Epithelial cell of proximal tubule (primary cell): ENCODE data around the gene HLA-DOB. TPM values are rescaled to one million over a fixed set of nuclear protein-coding genes. Genes with fewer than 3 reads are reported as not detected.
A peak's percentile ranks its signal among the peaks of the same experiment; 100 is the strongest.

Experiments used
- DNase-seq: peaks from one replicate; pipeline ENCODE4 v3.0.0-alpha.2; 2011; ENCODE audit warnings: low read depth
- H3K4me3 ChIP-seq: 2 replicates; pipeline ENCODE4 v1.5.1; 2011; ENCODE audit warnings: low read depth, mild to moderate bottlenecking, low read length
- total RNA-seq: library from RNA; depleted of rRNA; stranded (reverse); fragments of >200 nt; gene quantifications from 2 replicates; pipeline ENCODE4 v1.2.3, GENCODE V29; 2015
- TF ChIP-seq, protein P1 (sequence below): conservative IDR thresholded peaks from 2 replicates; pipeline ENCODE4 v1.5.1; 2012; ENCODE audit warnings: low read depth, mild to moderate bottlenecking, low read length

HLA-DOB gene
- total RNA-seq, 1 donor from 2014 or later = 0.58 TPM

DNA sequence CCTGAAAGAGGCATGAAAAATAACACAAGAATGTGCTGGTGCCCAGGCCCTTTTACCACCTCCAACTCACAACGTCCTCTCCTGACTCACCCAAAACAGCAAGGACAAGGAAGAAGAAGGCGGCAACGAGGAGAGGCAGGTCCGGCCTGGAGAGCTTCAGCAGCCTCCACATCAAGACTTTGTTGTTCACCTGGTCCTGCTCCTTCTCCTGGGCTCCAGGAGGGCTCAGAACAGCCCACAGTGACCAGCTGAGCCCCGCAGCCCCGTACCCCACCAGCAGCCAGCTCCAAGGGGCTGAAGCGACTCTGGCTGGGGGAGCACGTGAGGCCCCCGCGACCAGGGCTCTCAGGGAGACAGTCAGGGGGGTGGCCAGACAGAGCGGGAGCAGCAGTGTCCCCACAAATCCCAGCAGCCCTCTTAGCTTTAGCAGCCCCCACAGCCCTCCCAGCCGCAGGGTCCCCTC is 20.9 kb upstream of the HLA-DOB start:
- TF ChIP-seq, protein P1, sequence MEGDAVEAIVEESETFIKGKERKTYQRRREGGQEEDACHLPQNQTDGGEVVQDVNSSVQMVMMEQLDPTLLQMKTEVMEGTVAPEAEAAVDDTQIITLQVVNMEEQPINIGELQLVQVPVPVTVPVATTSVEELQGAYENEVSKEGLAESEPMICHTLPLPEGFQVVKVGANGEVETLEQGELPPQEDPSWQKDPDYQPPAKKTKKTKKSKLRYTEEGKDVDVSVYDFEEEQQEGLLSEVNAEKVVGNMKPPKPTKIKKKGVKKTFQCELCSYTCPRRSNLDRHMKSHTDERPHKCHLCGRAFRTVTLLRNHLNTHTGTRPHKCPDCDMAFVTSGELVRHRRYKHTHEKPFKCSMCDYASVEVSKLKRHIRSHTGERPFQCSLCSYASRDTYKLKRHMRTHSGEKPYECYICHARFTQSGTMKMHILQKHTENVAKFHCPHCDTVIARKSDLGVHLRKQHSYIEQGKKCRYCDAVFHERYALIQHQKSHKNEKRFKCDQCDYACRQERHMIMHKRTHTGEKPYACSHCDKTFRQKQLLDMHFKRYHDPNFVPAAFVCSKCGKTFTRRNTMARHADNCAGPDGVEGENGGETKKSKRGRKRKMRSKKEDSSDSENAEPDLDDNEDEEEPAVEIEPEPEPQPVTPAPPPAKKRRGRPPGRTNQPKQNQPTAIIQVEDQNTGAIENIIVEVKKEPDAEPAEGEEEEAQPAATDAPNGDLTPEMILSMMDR = no peak
- H3K4me3 ChIP-seq = peak overlapping the region; percentile 79
- DNase-seq = no peak

DNA sequence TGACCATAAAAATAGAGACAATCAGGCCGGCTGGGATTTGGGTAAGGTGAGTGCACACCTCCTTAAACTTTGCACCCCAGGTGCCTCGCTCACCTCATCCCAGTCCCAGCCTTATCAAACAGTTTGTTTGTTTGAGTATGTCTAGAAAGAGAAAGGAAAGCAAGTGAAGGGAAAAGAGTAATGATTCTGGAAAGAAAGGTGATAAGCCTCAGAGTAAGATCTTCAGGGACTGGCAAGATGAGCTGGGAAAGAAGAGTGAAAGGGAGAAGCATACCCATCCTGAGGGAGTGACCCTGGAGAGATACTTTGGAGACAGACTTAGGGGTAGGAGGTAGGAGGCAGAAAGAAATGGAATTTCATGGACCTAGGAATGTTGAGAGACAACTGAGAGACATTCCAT is 20.1 kb upstream of the HLA-DOB start:
- no peak overlapping the region for H3K4me3 ChIP-seq
- DNase-seq = no peak
- TF ChIP-seq, protein P1 = no peak

DNA sequence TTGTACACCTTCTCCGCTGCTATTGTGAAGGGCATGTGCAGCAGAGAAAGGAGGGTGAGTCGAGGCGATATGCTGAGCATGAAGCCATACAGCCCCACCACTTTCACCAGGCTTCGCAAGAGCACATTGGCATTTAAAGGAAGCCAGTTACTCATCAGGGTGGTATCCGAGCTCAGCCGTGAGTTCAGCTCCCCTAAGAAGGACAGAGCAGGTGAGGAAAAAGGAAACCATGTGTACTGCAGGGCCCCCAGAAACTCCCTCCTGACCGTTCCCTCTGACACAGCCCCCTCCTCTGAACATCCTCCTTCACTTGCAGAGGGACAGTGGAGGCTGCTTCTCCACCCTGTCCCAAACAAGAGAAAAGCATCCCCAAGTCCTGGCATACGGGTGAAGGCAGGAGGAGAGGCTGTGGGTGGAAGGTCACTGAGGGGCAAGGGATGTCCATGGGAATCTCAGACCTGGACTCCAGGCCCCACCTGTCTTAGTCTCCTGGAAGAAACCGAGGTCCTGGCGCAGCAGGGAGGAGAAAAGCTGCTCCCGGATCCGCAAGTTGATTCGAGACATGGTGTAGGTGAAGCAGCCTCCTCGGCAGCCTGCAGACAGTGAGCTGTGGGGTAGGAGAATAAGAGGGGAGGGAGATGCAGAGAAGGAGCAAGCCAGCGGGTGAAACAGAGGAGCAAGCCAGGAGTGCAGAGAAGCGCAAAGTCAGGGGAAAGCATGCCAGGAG is 18.5 kb upstream of the HLA-DOB start:
- TF ChIP-seq, protein P1 = no peak
- H3K4me3 ChIP-seq = no peak overlapping the region
- DNase-seq = no peak

DNA sequence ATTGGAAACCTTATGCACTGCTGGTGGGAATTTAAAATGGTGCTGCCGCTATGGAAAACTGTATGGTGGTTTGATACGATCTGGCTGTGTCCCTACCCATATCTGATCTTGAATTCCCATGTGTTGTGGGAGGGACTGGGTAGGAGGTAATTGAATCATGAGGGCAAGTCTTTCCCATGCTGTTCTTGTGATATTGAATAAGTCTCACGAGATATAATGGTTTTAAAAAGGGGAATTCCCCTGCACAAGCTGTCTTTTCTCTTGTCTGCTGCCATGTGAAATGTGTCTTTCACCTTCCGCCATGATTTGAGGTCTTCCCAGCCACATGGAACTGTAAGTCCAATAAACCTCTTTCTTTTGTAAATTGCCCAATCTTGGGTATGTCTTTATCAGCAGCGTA is 16.9 kb upstream of the HLA-DOB start:
- TF ChIP-seq, protein P1 = no peak
- H3K4me3 ChIP-seq = no peak overlapping the region
- DNase-seq = no peak

DNA sequence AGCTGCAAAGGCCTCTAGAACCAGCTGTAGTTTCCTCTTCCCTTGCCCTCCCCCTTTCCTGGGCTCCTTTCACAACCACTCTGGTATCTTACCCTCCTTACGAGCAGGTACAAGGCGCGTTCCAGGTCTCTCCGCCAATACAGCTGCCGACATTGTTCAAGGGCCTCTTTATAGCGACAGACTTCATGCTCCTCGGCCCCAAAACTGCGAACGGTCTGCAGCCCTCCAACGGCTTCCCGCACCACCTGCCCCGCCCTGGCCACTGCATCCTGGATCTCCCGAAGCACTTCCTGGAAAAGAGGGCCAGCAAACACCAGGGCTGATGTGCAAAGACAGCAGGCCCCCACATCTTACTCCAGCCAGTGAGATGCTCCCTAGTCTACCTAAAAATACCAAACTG is 15.7 kb upstream of the HLA-DOB start:
- DNase-seq = no peak
- TF ChIP-seq, protein P1 = no peak
- H3K4me3 ChIP-seq = no peak overlapping the region

DNA sequence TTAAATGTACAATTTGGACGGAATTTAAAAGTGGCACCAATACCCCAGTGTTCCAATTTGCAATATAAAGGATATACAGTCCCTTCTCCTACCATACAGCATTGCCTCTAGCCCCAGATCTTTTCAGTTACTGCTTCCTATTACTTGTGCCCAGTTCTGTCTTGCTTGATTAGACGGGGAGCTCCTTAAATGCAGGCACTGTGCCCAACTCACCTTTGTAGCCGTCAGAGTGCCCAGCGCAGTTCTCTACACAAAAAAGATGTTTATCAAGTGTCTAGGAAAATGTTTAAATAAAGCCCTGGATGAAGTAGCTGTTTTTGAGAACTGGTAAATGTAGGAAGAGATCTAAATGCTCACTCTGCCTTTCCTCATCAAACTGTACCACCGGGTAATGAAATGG is 14.1 kb upstream of the HLA-DOB start:
- no peak for DNase-seq
- TF ChIP-seq, protein P1 = no peak
- H3K4me3 ChIP-seq = no peak overlapping the region

DNA sequence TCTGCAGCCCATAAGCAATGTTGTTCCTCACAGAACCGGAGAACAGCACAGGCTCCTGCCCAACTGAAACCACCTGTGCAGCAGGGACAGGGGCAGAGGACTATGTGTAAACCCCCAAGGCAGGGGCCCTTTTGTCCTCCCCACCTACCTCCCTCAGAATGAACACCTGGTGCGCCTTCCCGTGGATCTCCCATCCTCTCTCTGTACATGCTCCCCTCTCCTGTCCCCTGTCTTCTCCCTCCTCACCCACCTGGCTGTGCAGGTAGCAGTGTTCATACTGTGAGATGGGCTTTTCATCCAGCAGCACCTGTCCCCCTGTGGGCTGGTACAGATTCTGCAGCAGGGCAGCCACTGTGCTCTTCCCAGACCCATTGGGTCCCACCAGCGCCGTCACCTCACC is 13.2 kb upstream of the HLA-DOB start:
- DNase-seq = no peak
- H3K4me3 ChIP-seq = no peak overlapping the region
- TF ChIP-seq, protein P1 = no peak
